Osteoblast (primary cell): ENCODE data around the gene ARSD. TPM values are rescaled to one million over a fixed set of nuclear protein-coding genes. Genes with fewer than 3 reads are reported as not detected.

Source experiments
- DNase-seq: peaks from one replicate; pipeline ENCODE4 v3.0.0; 2011; ENCODE audit warnings: low spot score, mixed read lengths; ENCODE audit not compliant: insufficient read length; ENCODE audit errors: missing footprints
- H2AFZ ChIP-seq: 2 replicates; pipeline ENCODE4 v1.6.0; 2011; ENCODE audit warnings: mild to moderate bottlenecking, low read length
- H3K27ac ChIP-seq: 2 replicates; pipeline ENCODE4 v1.5.1; 2011; ENCODE audit warnings: mild to moderate bottlenecking, low read depth, low read length, moderate library complexity
- H3K27me3 ChIP-seq: 2 replicates; pipeline ENCODE4 v1.6.0; 2012; ENCODE audit warnings: mild to moderate bottlenecking, control low read depth, inconsistent platforms, low read length, moderate library complexity; ENCODE audit not compliant: insufficient read depth
- H3K36me3 ChIP-seq: 2 replicates; pipeline ENCODE4 v1.5.1; 2011; ENCODE audit warnings: mild to moderate bottlenecking, low read length, control low read depth, moderate library complexity; ENCODE audit not compliant: insufficient read depth
- H3K4me1 ChIP-seq: 2 replicates; pipeline ENCODE4 v1.5.1; 2011; ENCODE audit warnings: mild to moderate bottlenecking, low read length, control low read depth, moderate library complexity; ENCODE audit not compliant: insufficient read depth
- H3K4me2 ChIP-seq: 2 replicates; pipeline ENCODE4 v1.6.0; 2011; ENCODE audit warnings: mild to moderate bottlenecking, low read length; ENCODE audit not compliant: insufficient read depth
- H3K4me3 ChIP-seq: fragments of 200-600 bp; sonication (generic); 3 replicates; pipeline ENCODE4 v1.5.1; 2012; ENCODE audit warnings: mild to moderate bottlenecking, low read length, inconsistent platforms; ENCODE audit not compliant: insufficient read depth
- H3K79me2 ChIP-seq: 2 replicates; pipeline ENCODE4 v1.6.0; 2012; ENCODE audit warnings: mild to moderate bottlenecking, low read length, control low read depth, inconsistent platforms; ENCODE audit not compliant: insufficient read depth
- H3K9me3 ChIP-seq: 2 replicates; pipeline ENCODE4 v1.5.1; 2011; ENCODE audit warnings: low read depth, low read length, control low read depth
- H4K20me1 ChIP-seq: 2 replicates; pipeline ENCODE4 v1.6.0; 2012; ENCODE audit warnings: mild to moderate bottlenecking, low read length, control low read depth; ENCODE audit not compliant: insufficient read depth
- total RNA-seq: library from RNA; depleted of rRNA; stranded (reverse); fragments of >200 nt; gene quantifications from 2 replicates; pipeline ENCODE4 v1.2.3, GENCODE V29; 2012
- TF ChIP-seq, protein P1 (sequence below): IDR thresholded peaks from 2 replicates; pipeline ENCODE4 v1.5.1; 2011; ENCODE audit warnings: mild to moderate bottlenecking, low read depth, low read length, moderate library complexity; ENCODE audit errors: extremely low read depth

ARSD gene
- total RNA-seq, 1 donor = 20.6 TPM

DNA sequence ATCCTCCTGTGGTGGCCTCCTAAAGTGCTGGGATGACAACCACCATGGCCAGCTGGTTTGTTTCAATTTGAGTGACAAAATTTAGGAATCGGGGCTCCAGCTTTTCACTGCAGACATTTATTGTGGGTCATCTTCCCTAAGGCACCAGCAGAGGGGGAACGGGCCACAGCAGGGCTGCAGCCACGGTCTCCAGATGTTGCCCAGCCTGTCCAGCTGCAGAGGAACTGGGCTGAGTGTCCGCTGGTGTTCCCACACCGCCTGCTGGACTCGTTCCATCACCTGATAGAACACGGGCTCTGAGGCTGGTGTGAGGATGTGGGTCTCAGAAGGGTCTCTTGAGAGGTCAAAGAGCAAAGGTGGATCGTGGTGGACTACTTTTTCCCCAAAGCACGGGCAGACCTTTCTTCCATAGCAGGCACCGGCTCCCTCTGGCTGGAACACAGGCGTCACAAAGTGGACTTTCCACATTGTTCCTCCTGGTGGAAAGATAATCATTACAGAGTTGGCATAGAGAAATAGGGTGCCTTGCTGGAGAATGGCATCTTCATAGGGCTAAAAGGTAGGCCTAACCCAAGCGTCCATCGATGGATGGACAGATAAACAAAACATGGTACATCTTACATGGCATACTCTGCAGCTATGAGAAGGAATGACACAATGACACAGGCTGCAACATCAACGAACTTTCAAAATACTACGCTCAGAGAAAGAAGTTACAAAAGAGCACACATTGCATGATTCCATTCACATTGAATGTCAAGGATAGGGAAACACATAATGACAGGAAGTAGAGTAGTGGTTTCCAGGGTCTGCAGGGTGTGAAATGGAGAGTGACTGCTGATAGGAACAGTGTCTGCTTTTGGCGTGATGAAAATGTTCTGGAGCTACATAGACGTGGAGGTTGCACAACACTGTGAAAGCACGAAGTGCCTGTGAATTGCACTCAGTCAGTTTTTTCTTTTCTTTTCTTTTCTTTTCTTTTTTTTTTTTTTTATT is 5.9 kb upstream of the ARSD start:
- DNase-seq = no peak
- H3K36me3 ChIP-seq = no peaks in the 10 kb centered on the region
- no peaks in the 10 kb centered on the region for H3K9me3 ChIP-seq
- H3K27ac ChIP-seq = no peak overlapping the region
- H3K4me2 ChIP-seq = no peak overlapping the region
- no peaks in the 10 kb centered on the region for H3K4me1 ChIP-seq
- TF ChIP-seq, protein P1, sequence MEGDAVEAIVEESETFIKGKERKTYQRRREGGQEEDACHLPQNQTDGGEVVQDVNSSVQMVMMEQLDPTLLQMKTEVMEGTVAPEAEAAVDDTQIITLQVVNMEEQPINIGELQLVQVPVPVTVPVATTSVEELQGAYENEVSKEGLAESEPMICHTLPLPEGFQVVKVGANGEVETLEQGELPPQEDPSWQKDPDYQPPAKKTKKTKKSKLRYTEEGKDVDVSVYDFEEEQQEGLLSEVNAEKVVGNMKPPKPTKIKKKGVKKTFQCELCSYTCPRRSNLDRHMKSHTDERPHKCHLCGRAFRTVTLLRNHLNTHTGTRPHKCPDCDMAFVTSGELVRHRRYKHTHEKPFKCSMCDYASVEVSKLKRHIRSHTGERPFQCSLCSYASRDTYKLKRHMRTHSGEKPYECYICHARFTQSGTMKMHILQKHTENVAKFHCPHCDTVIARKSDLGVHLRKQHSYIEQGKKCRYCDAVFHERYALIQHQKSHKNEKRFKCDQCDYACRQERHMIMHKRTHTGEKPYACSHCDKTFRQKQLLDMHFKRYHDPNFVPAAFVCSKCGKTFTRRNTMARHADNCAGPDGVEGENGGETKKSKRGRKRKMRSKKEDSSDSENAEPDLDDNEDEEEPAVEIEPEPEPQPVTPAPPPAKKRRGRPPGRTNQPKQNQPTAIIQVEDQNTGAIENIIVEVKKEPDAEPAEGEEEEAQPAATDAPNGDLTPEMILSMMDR = no peak
- no peaks in the 10 kb centered on the region for H4K20me1 ChIP-seq
- no peaks in the 10 kb centered on the region for H3K27me3 ChIP-seq
- H2AFZ ChIP-seq = no peak overlapping the region
- H3K79me2 ChIP-seq = no peaks in the 10 kb centered on the region
- no peak overlapping the region for H3K4me3 ChIP-seq

DNA sequence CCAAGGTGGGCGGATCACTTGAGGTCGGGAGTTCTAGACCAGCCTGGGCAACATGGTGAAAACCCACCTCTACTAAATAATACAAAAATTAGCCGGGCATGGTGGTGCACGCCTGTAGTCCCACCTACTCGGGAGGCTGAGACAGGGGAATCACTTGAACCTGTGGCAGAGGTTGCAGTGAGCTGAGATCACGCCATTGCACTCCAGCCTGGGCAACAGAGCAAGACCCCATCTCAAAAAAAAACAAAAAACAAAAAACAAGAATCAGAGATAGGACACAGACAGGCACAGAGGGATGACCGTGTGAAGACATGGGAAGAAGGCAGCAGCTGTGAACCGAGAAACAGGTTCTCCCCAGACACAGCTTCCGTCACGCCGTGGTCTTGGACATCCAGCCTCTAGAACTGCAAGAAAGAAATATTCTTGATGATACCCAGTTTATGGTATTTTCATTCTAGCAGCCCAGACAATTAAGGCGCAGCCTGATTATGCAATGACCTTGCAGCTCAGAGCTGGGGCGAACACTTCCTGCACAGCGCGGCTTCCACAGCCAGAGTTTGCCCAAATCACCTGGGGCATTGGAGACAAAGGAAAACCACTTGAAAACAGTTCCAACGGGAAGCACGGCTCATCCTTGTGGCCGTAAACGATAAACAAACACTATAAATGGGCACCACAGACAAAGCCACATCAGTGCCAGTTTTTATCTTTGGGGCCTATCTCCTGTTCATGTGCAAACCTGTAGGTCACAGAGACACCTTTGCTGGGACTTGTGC is 4.2 kb upstream of the ARSD start:
- TF ChIP-seq, protein P1 = no peak
- no peaks in the 10 kb centered on the region for H3K79me2 ChIP-seq
- H3K9me3 ChIP-seq = no peaks in the 10 kb centered on the region
- no peak overlapping the region for H3K4me2 ChIP-seq
- no peaks in the 10 kb centered on the region for H4K20me1 ChIP-seq
- no peak overlapping the region for H2AFZ ChIP-seq
- no peaks in the 10 kb centered on the region for H3K36me3 ChIP-seq
- H3K4me3 ChIP-seq = no peak overlapping the region
- H3K27me3 ChIP-seq = no peaks in the 10 kb centered on the region
- DNase-seq = no peak
- H3K27ac ChIP-seq = no peak overlapping the region
- no peaks in the 10 kb centered on the region for H3K4me1 ChIP-seq

DNA sequence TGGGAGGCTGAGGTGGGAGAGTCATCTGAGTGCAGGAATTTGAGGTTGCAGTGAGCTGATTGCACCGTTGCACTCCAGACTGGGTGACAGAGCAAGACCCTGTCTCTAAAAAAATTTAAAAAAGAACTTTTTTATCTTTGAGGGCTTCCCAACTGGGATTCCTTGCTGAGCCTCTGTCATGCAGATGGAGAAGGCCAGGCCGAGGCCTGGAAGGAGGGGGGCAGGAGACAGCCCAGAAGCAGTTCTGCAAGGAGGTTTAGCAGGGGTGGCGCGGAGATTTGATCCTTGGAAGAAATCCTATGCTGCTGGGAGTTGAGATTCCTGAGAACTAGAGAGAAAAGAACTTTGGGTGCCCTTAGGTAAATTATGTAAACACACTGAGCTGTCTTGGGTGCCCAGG is 2.5 kb upstream of the ARSD start:
- Histone ChIP-seq H3K79me2 (no peaks in the 10 kb centered on the region), H3K9me3 (no peaks in the 10 kb centered on the region), H3K36me3 (no peaks in the 10 kb centered on the region), H3K27ac (no peak overlapping the region), H3K4me3 (no peak overlapping the region), H4K20me1 (no peaks in the 10 kb centered on the region), H3K27me3 (no peaks in the 10 kb centered on the region), H3K4me1 (no peaks in the 10 kb centered on the region), H2AFZ (no peak overlapping the region), H3K4me2 (no peak overlapping the region)
- no peak for DNase-seq
- TF ChIP-seq, protein P1 = no peak

DNA sequence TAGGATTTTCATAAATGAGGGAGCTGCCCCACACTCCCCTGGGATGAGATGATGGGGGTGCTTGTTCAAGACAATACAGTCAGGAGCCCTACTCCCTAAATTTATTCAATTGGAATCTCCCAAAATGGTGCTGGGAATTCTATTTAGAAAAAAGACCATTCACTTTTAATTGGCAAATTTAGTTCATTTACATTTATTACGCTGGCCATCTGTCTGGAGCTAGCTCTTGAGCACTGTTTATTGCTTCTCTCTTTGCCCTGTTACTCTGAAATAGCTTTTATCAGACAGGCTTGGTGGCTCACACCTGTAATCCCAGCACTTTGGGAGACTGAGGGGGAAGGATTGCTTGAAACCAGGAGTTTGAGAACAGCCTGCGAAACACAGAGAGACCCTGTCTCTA is 2.0 kb upstream of the ARSD start:
- no peaks in the 10 kb centered on the region for H3K79me2 ChIP-seq
- H3K9me3 ChIP-seq = no peaks in the 10 kb centered on the region
- no peak overlapping the region for H2AFZ ChIP-seq
- H3K36me3 ChIP-seq = no peaks in the 10 kb centered on the region
- no peaks in the 10 kb centered on the region for H4K20me1 ChIP-seq
- H3K4me3 ChIP-seq = no peak overlapping the region
- no peak overlapping the region for H3K4me2 ChIP-seq
- TF ChIP-seq, protein P1 = no peak
- no peaks in the 10 kb centered on the region for H3K4me1 ChIP-seq
- no peak for DNase-seq
- no peaks in the 10 kb centered on the region for H3K27me3 ChIP-seq
- H3K27ac ChIP-seq = no peak overlapping the region
